HEK293 (cell line): Measurements from ENCODE around the gene DAW1.

Experiments used
- CTCF ChIA-PET: fragments of 350-600 bp; formaldehyde crosslinking; extraction: SDS; loops from one replicate; lab custom pipeline; 2021; ENCODE audit warnings: antibody characterized with exemption; lab: Yijun Ruan, JAX
- POLR2A ChIA-PET: fragments of 300-600 bp; formaldehyde crosslinking; extraction: SDS; loops from one replicate; lab custom pipeline; 2020; ENCODE audit warnings: antibody characterized with exemption, inconsistent platforms; lab: Yijun Ruan, JAX
- H3K27ac ChIP-seq: fragments of 200-500 bp; sonication (Bioruptor generic); 2 replicates; pipeline ENCODE4 v1.5.1; 2014; ENCODE audit warnings: low read depth, low read length, control low read depth, inconsistent platforms; ENCODE audit errors: extremely low read depth
- H3K36me3 ChIP-seq, 2 experiments: fragments of 200-500 bp in 1 of 2; sonication (Bioruptor generic) in 1 of 2; 1 replicate in 1 of 2; 2 replicates in 1 of 2; pipeline ENCODE4 v1.5.1; 2014 to 2017; ENCODE audit warnings: inconsistent platforms in 2 of 2, low read length in 2 of 2; ENCODE audit not compliant: control insufficient read depth in 2 of 2, insufficient read depth in 1 of 2
- H3K4me1 ChIP-seq: fragments of 200-500 bp; sonication (Bioruptor generic); 2 replicates; pipeline ENCODE4 v1.5.1; 2014; ENCODE audit warnings: mild to moderate bottlenecking, low read length, inconsistent platforms; ENCODE audit not compliant: control insufficient read depth, insufficient read depth
- H3K4me3 ChIP-seq: 2 replicates; pipeline ENCODE4 v1.5.1; 2011; ENCODE audit warnings: low read depth, mild to moderate bottlenecking, control low read depth, low read length, moderate library complexity
- H3K9me3 ChIP-seq: fragments of 200-500 bp; sonication (Bioruptor generic); 2 replicates; pipeline ENCODE4 v1.5.1; 2014; ENCODE audit warnings: low read depth, low read length, inconsistent platforms; ENCODE audit not compliant: control insufficient read depth, insufficient read depth
- EGR2 ChIP-seq: fragments of 450-650 bp; formaldehyde crosslinking; IDR thresholded peaks from 2 replicates; pipeline ENCODE4 v1.5.1; 2016; ENCODE audit warnings: low read depth, missing biosample characterization, missing genetic modification characterization
- IKZF3 ChIP-seq: fragments of 450-650 bp; IDR thresholded peaks from 2 replicates; pipeline ENCODE4 v1.5.0; 2018; ENCODE audit warnings: missing biosample characterization, mild to moderate bottlenecking, missing genetic modification characterization, moderate library complexity
- ZNF146 ChIP-seq: fragments of 450-650 bp; formaldehyde crosslinking; IDR thresholded peaks from 2 replicates; pipeline ENCODE4 v1.5.1; 2016; ENCODE audit warnings: missing biosample characterization, missing genetic modification characterization
- ZNF155 ChIP-seq: fragments of 450-650 bp; formaldehyde crosslinking; IDR thresholded peaks from 2 replicates; pipeline ENCODE4 v1.5.1; 2016; ENCODE audit warnings: missing biosample characterization, missing genetic modification characterization
- ZNF169 ChIP-seq: fragments of 450-650 bp; formaldehyde crosslinking; IDR thresholded peaks from 2 replicates; pipeline ENCODE4 v1.5.1; 2016; ENCODE audit warnings: missing biosample characterization, missing genetic modification characterization
- ZNF223 ChIP-seq: fragments of 450-650 bp; formaldehyde crosslinking; IDR thresholded peaks from 2 replicates; pipeline ENCODE4 v1.5.1; 2016; ENCODE audit warnings: missing biosample characterization, missing genetic modification characterization
- ZNF354C ChIP-seq: fragments of 450-650 bp; formaldehyde crosslinking; IDR thresholded peaks from 2 replicates; pipeline ENCODE4 v1.5.1; 2016; ENCODE audit warnings: missing biosample characterization, missing genetic modification characterization, low read depth, borderline replicate concordance
- ZNF510 ChIP-seq: fragments of 450-650 bp; formaldehyde crosslinking; IDR thresholded peaks from 2 replicates; pipeline ENCODE4 v1.5.1; 2018; ENCODE audit warnings: mild to moderate bottlenecking, missing genetic modification characterization, missing biosample characterization; ENCODE audit not compliant: insufficient replicate concordance
- ZNF610 ChIP-seq: fragments of 450-650 bp; formaldehyde crosslinking; IDR thresholded peaks from 2 replicates; pipeline ENCODE4 v1.5.1; 2016; ENCODE audit warnings: missing biosample characterization, missing genetic modification characterization, borderline replicate concordance
- ZNF624 ChIP-seq: fragments of 450-650 bp; formaldehyde crosslinking; IDR thresholded peaks from 2 replicates; pipeline ENCODE4 v1.5.1; 2017; ENCODE audit warnings: missing biosample characterization, missing genetic modification characterization
- ZNF670 ChIP-seq: fragments of 450-650 bp; formaldehyde crosslinking; IDR thresholded peaks from 2 replicates; pipeline ENCODE4 v1.5.1; 2016; ENCODE audit warnings: missing biosample characterization, missing genetic modification characterization, low read depth
- ZNF830 ChIP-seq: fragments of 450-650 bp; IDR thresholded peaks from 2 replicates; pipeline ENCODE4 v1.5.0; 2018; ENCODE audit warnings: missing biosample characterization, missing genetic modification characterization, low read depth, mild to moderate bottlenecking, moderate library complexity
- TF ChIP-seq, protein P1 (sequence below): fragments of 450-650 bp; formaldehyde crosslinking; IDR thresholded peaks from 2 replicates; pipeline ENCODE4 v1.5.1; 2017; ENCODE audit warnings: missing biosample characterization, missing genetic modification characterization
- TF ChIP-seq, protein P2 (sequence below): fragments of 450-650 bp; formaldehyde crosslinking; IDR thresholded peaks from 2 replicates; pipeline ENCODE4 v1.5.1; 2017; ENCODE audit warnings: missing biosample characterization, missing genetic modification characterization

Gene DAW1

DNA sequence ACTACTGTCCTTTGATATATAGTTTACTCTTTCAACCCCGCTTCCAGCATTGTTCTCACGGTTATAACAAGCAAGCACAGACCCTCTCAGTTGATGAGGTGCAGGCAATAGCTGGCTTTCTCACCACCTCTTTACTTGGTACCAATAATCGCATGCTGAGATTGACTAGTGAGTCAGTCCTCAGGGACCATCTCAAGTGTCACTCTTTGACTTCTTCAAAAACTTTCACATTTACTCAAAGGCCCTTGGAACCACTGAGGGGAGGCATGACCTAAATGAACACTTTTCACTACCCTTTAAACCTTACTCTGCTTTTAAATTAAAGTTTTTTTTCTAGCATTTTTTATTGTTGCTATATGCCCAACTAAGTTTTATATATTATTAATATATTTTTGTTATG is 101.8 kb downstream of the DAW1 start:
- ChIA-PET POLR2A (no interaction called here), CTCF (no interaction called here)
- TF ChIP-seq ZNF510 (tag by site-specific recombination) = no peak
- no peak for TF ChIP-seq ZNF155 (tag by site-specific recombination)
- no peak for TF ChIP-seq EGR2 (tag by site-specific recombination)
- no peak for TF ChIP-seq IKZF3
- no peak for TF ChIP-seq ZNF169 (tag by site-specific recombination)
- no peak for TF ChIP-seq ZNF670
- TF ChIP-seq ZNF830 (tag by site-specific recombination) = no peak
- TF ChIP-seq ZNF624 = no peak
- no peak for TF ChIP-seq ZNF610 (tag by site-specific recombination)
- TF ChIP-seq ZNF146 (tag by site-specific recombination) = no peak
- TF ChIP-seq, protein P1, sequence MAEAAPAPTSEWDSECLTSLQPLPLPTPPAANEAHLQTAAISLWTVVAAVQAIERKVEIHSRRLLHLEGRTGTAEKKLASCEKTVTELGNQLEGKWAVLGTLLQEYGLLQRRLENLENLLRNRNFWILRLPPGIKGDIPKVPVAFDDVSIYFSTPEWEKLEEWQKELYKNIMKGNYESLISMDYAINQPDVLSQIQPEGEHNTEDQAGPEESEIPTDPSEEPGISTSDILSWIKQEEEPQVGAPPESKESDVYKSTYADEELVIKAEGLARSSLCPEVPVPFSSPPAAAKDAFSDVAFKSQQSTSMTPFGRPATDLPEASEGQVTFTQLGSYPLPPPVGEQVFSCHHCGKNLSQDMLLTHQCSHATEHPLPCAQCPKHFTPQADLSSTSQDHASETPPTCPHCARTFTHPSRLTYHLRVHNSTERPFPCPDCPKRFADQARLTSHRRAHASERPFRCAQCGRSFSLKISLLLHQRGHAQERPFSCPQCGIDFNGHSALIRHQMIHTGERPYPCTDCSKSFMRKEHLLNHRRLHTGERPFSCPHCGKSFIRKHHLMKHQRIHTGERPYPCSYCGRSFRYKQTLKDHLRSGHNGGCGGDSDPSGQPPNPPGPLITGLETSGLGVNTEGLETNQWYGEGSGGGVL (tag by site-specific recombination) = no peak
- TF ChIP-seq, protein P2, sequence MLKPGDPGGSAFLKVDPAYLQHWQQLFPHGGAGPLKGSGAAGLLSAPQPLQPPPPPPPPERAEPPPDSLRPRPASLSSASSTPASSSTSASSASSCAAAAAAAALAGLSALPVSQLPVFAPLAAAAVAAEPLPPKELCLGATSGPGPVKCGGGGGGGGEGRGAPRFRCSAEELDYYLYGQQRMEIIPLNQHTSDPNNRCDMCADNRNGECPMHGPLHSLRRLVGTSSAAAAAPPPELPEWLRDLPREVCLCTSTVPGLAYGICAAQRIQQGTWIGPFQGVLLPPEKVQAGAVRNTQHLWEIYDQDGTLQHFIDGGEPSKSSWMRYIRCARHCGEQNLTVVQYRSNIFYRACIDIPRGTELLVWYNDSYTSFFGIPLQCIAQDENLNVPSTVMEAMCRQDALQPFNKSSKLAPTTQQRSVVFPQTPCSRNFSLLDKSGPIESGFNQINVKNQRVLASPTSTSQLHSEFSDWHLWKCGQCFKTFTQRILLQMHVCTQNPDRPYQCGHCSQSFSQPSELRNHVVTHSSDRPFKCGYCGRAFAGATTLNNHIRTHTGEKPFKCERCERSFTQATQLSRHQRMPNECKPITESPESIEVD (tag by site-specific recombination) = no peak
- TF ChIP-seq ZNF223 (tag by site-specific recombination) = no peak
- no peak for TF ChIP-seq ZNF354C (tag by site-specific recombination)

More for the DNA sequence above, 101.8 kb downstream of the DAW1 start:
- Histone ChIP-seq H3K27ac (no peak overlapping the region), H3K4me1 (no peaks in the 10 kb centered on the region), H3K9me3 (no peaks in the 10 kb centered on the region), H3K4me3 (no peak overlapping the region), H3K36me3 (no peaks in the 10 kb centered on the region)
